GM12873 (cell line): ENCODE data around the gene TFDP1.

Source experiments
- CTCF ChIP-seq: IDR thresholded peaks from 2 replicates; pipeline ENCODE4 v1.5.1; 2012; ENCODE audit warnings: low read depth, mild to moderate bottlenecking, moderate library complexity, low read length, control low read depth; ENCODE audit not compliant: insufficient read depth; ENCODE audit errors: missing control alignments

TFDP1 gene

GRCh38 chr13:113610266-113610665 is 25.7 kb downstream of the TFDP1 start:
- TF ChIP-seq CTCF: no peak

GRCh38 chr13:113611996-113612395 is 27.4 kb downstream of the TFDP1 start:
- no peak for TF ChIP-seq CTCF

- TF ChIP-seq CTCF: no peak
Measured at GRCh38 chr13:113612607-113613006, 28.1 kb downstream of the TFDP1 start.

- TF ChIP-seq CTCF: no peak
Measured at GRCh38 chr13:113613789-113614379, 29.3 kb downstream of the TFDP1 start.

- no peak for TF ChIP-seq CTCF
Measured at GRCh38 chr13:113616281-113616906, 31.8 kb downstream of the TFDP1 start.

GRCh38 chr13:113616991-113617749 is 32.6 kb downstream of the TFDP1 start:
- no peak for TF ChIP-seq CTCF

- TF ChIP-seq CTCF: no peak
Measured at GRCh38 chr13:113617961-113618360, 33.4 kb downstream of the TFDP1 start.
